Osteoblast (primary cell): ENCODE measurements around the gene COL19A1. TPM values are rescaled to one million over a fixed set of nuclear protein-coding genes. Genes with fewer than 3 reads are reported as not detected.

ENCODE experiments used
- DNase-seq: peaks from one replicate; pipeline ENCODE4 v3.0.0; 2011; ENCODE audit warnings: low spot score, mixed read lengths; ENCODE audit not compliant: insufficient read length; ENCODE audit errors: missing footprints
- H2AFZ ChIP-seq: 2 replicates; pipeline ENCODE4 v1.6.0; 2011; ENCODE audit warnings: mild to moderate bottlenecking, low read length
- H3K27ac ChIP-seq: 2 replicates; pipeline ENCODE4 v1.5.1; 2011; ENCODE audit warnings: mild to moderate bottlenecking, low read depth, low read length, moderate library complexity
- H3K27me3 ChIP-seq: 2 replicates; pipeline ENCODE4 v1.6.0; 2012; ENCODE audit warnings: mild to moderate bottlenecking, control low read depth, inconsistent platforms, low read length, moderate library complexity; ENCODE audit not compliant: insufficient read depth
- H3K36me3 ChIP-seq: 2 replicates; pipeline ENCODE4 v1.5.1; 2011; ENCODE audit warnings: mild to moderate bottlenecking, low read length, control low read depth, moderate library complexity; ENCODE audit not compliant: insufficient read depth
- H3K4me1 ChIP-seq: 2 replicates; pipeline ENCODE4 v1.5.1; 2011; ENCODE audit warnings: mild to moderate bottlenecking, low read length, control low read depth, moderate library complexity; ENCODE audit not compliant: insufficient read depth
- H3K4me2 ChIP-seq: 2 replicates; pipeline ENCODE4 v1.6.0; 2011; ENCODE audit warnings: mild to moderate bottlenecking, low read length; ENCODE audit not compliant: insufficient read depth
- H3K4me3 ChIP-seq: fragments of 200-600 bp; sonication (generic); 3 replicates; pipeline ENCODE4 v1.5.1; 2012; ENCODE audit warnings: mild to moderate bottlenecking, low read length, inconsistent platforms; ENCODE audit not compliant: insufficient read depth
- H3K79me2 ChIP-seq: 2 replicates; pipeline ENCODE4 v1.6.0; 2012; ENCODE audit warnings: mild to moderate bottlenecking, low read length, control low read depth, inconsistent platforms; ENCODE audit not compliant: insufficient read depth
- H3K9me3 ChIP-seq: 2 replicates; pipeline ENCODE4 v1.5.1; 2011; ENCODE audit warnings: low read depth, low read length, control low read depth
- H4K20me1 ChIP-seq: 2 replicates; pipeline ENCODE4 v1.6.0; 2012; ENCODE audit warnings: mild to moderate bottlenecking, low read length, control low read depth; ENCODE audit not compliant: insufficient read depth
- total RNA-seq: library from RNA; depleted of rRNA; stranded (reverse); fragments of >200 nt; gene quantifications from 2 replicates; pipeline ENCODE4 v1.2.3, GENCODE V29; 2012
- TF ChIP-seq, protein P1 (sequence below): IDR thresholded peaks from 2 replicates; pipeline ENCODE4 v1.5.1; 2011; ENCODE audit warnings: mild to moderate bottlenecking, low read depth, low read length, moderate library complexity; ENCODE audit errors: extremely low read depth

Gene COL19A1
- total RNA-seq, 1 donor = under 0.01 TPM

DNA sequence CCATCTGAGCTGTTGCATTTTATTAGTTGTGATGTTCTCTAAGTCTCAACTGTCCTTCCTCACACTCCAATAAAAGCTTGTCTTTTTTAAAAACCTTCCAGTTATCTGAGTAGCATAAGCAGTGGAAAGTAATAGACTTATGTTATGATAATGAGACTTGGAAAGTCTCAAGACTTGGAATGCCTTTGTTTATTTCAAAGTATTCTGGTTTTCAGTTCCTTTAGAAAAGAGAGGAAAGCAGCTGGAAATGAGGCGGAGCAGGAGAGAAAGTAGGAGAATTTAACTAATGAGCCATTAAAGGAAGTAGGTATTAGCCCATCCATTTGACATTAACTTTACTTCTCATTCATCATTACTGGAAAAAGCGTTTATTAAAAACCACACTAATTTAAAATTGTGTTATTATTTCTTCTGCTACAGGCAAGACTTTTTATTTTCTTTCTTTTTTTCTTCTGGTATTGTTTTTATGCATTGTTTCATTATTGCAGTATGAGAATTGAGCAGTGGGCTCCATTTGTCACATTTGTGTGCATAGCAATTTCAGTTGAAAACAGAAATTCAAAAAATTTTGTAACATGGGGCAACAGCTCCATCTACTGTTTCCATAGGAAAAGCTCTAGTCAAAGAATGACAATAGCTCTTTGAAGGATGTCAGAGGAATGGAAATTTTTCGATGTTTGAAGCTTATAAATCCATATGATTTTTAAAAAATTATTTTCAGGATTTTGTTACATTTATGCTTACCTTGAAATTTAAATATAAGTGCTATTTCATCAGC, 241.7 kb downstream of the COL19A1 start:
- no peak overlapping the region for H2AFZ ChIP-seq
- no peaks in the 10 kb centered on the region for H4K20me1 ChIP-seq
- H3K79me2 ChIP-seq = no peaks in the 10 kb centered on the region
- no peaks in the 10 kb centered on the region for H3K9me3 ChIP-seq
- no peaks in the 10 kb centered on the region for H3K36me3 ChIP-seq
- TF ChIP-seq, protein P1, sequence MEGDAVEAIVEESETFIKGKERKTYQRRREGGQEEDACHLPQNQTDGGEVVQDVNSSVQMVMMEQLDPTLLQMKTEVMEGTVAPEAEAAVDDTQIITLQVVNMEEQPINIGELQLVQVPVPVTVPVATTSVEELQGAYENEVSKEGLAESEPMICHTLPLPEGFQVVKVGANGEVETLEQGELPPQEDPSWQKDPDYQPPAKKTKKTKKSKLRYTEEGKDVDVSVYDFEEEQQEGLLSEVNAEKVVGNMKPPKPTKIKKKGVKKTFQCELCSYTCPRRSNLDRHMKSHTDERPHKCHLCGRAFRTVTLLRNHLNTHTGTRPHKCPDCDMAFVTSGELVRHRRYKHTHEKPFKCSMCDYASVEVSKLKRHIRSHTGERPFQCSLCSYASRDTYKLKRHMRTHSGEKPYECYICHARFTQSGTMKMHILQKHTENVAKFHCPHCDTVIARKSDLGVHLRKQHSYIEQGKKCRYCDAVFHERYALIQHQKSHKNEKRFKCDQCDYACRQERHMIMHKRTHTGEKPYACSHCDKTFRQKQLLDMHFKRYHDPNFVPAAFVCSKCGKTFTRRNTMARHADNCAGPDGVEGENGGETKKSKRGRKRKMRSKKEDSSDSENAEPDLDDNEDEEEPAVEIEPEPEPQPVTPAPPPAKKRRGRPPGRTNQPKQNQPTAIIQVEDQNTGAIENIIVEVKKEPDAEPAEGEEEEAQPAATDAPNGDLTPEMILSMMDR = peak; percentile 63
- no peaks in the 10 kb centered on the region for H3K4me1 ChIP-seq
- no peak for DNase-seq
- H3K27ac ChIP-seq = no peak overlapping the region
- H3K4me3 ChIP-seq = no peak overlapping the region
- no peaks in the 10 kb centered on the region for H3K27me3 ChIP-seq
- H3K4me2 ChIP-seq = no peak overlapping the region

DNA sequence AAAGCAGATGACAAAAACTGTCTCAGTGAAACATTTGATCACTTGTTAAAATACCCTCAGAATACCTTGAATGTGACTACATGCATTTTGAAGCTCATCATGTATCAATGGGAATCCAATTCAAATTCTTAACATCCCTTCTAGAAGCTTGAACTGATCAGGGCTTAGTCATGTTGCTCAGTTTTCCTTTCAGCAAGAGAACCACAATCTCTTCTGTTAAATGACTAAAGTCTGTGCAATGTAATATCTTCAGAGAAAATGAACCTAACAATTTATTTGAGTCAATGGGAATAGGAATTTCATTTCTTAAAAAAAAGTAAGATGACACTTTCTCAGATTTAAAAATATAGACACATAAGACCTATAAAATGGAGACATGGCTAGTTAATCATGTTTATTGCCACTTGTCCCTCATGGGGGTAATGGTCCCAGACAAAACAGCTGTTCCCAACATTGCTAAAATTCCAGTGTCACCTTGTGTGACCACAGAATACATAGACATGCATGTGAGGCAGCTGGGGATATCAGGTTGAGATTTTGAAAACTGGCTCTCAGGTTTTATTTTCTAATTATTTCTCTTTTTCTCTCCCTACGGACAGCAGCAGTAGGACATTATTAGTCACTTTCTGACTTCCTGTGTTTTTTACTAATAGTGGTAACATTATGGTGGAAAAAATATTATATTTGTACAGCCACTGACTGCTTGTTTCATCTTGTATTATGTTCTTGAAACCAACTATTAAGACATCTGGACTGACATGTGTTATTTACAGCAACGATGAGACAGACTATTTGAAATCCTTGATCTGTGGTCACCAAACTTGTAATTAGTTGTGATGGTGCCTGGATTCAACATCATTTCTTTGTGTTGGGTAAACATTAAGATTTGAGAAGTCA, 244.0 kb downstream of the COL19A1 start:
- Histone ChIP-seq H3K4me2 (no peak overlapping the region), H3K4me3 (no peak overlapping the region), H3K9me3 (no peaks in the 10 kb centered on the region), H3K27ac (no peak overlapping the region), H3K4me1 (no peaks in the 10 kb centered on the region), H4K20me1 (no peaks in the 10 kb centered on the region), H2AFZ (no peak overlapping the region), H3K36me3 (no peaks in the 10 kb centered on the region), H3K27me3 (no peaks in the 10 kb centered on the region), H3K79me2 (no peaks in the 10 kb centered on the region)
- TF ChIP-seq, protein P1 = no peak
- no peak for DNase-seq

DNA sequence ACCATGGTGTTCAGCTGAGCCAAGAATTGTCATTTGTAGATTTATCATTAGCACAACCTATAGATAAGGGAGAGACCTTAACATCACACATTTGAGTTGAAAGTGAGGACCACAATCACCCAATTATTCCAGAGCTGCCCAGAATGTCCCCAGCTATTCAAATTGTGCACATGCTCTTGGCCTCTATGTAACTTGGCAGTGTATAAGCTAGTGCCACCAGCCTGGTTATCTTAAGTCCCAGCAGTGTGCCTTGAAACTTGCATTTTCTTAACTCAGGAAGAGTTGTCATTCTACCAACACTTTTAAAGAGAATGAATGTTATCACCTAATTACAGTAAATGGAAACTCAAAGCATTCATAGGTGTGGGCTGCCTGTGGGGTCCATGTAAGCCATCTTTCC, 245.4 kb downstream of the COL19A1 start:
- TF ChIP-seq, protein P1 = no peak

DNA sequence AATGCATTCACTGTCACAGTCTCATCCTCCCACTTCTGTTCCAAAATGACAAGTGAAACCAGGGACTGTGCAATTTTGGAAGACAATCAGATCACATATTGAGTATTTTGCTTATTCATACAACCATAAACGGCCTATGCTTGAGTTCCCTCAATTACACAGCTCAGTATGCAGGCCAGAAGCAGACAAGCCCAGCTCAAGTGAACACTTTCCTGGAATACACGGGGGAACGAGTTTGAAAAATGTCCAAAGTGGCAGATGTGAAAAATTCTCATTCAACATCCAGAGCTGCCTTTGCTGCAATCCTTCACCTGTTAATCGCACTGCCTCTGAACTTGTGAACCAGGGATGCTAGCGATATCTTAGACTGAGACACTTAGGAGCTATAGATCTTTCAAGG, 246.4 kb downstream of the COL19A1 start:
- Histone ChIP-seq H2AFZ (no peak overlapping the region), H3K27me3 (no peaks in the 10 kb centered on the region), H3K27ac (no peak overlapping the region), H4K20me1 (no peaks in the 10 kb centered on the region), H3K36me3 (no peaks in the 10 kb centered on the region), H3K9me3 (no peaks in the 10 kb centered on the region), H3K4me3 (no peak overlapping the region), H3K79me2 (no peaks in the 10 kb centered on the region), H3K4me2 (no peak overlapping the region), H3K4me1 (no peaks in the 10 kb centered on the region)
- no peak for DNase-seq
- TF ChIP-seq, protein P1 = no peak

More for the DNA sequence above, 245.4 kb downstream of the COL19A1 start:
- H3K27me3 ChIP-seq = no peaks in the 10 kb centered on the region
- H3K36me3 ChIP-seq = no peaks in the 10 kb centered on the region
- no peaks in the 10 kb centered on the region for H3K9me3 ChIP-seq
- no peaks in the 10 kb centered on the region for H3K4me1 ChIP-seq
- no peak overlapping the region for H3K4me3 ChIP-seq
- no peaks in the 10 kb centered on the region for H3K79me2 ChIP-seq
- no peak for DNase-seq
- no peaks in the 10 kb centered on the region for H4K20me1 ChIP-seq
- H3K4me2 ChIP-seq = no peak overlapping the region
- no peak overlapping the region for H3K27ac ChIP-seq
- H2AFZ ChIP-seq = no peak overlapping the region
